Measurements from ENCODE around the gene RRP36. TPM values are rescaled to one million over a fixed set of nuclear protein-coding genes. Genes with fewer than 3 reads are reported as not detected.
A peak's percentile ranks its signal among the peaks of the same experiment; 100 is the strongest.

The RRP36 gene
- total and polyA plus RNA-seq, 2 of the 8 experiments (the other 6 are each of a cell fraction or from before 2014, with no cell fraction given): 33.9 to 92.3 TPM

- no peaks in the 10 kb centered on the region for H3K9me3 ChIP-seq (ENCODE audit: insufficient read depth in 2 of 2, low read depth in 1 of 2, low read length in 1 of 2)
- peaks cover 0 to 3% of the 10 kb centered on the region in 2 experiments; a peak in 1 of 4 replicates for H3K79me2 ChIP-seq (ENCODE audit: control insufficient read depth in 1 of 2, insufficient read depth in 2 of 2, low read length in 2 of 2)
- H3K9ac ChIP-seq (replicated peaks in 1 of 4; ENCODE audit: extremely low read depth in 1 of 4, low read depth in 3 of 4, low read length in 3 of 4): peak overlapping the region in 2 of 4 experiments; percentile 40 to 83; a peak in 5 of 7 replicates
- no peak overlapping the region for H4K91ac ChIP-seq (replicated peaks; ENCODE audit: insufficient read length, low read length)
- H3K4me3 ChIP-seq (ENCODE audit: extremely low read depth in 1 of 4, insufficient read depth in 2 of 4, low read depth in 3 of 4, low read length in 4 of 4): peak overlapping the region; percentile 67 to 92 (median 70); a peak in 7 of 8 replicates
- H2BK15ac ChIP-seq (ENCODE audit: low read length): peak overlapping the region; percentile 66
- H3K56ac ChIP-seq (replicated peaks; ENCODE audit: insufficient read length, low read depth, low read length): no peak overlapping the region
- H3K36me3 ChIP-seq (ENCODE audit: control insufficient read depth in 2 of 4, insufficient read depth in 4 of 4, low read length in 3 of 4): no peaks in the 10 kb centered on the region
- H4K8ac ChIP-seq (ENCODE audit: extremely low read depth, insufficient read depth, low read length): no peak overlapping the region
- no peak overlapping the region for H2BK12ac ChIP-seq (ENCODE audit: low read depth, low read length)
- WGBS, 2 experiments (ENCODE audit: extremely low coverage in 1 of 2, insufficient coverage in 1 of 2, insufficient read length in 1 of 2, insufficient replicate concordance in 2 of 2, low coverage in 1 of 2, low lambda C conversion rate in 2 of 2, missing lambda C conversion rate in 1 of 2): 68% methylated on average over 9 of the region's 9 CpGs; no CpG with 5 or more reads in 1 of the 2 experiments
- H2AFZ ChIP-seq (ENCODE audit: low read length): peak overlapping the region; percentile 90
- peak overlapping the region; percentile 44; the same call in 1 of the 2 replicates for H3K18ac ChIP-seq (ENCODE audit: extremely low read depth, low read length)
- peak overlapping the region; percentile 91 to 97 for H3K4me2 ChIP-seq (ENCODE audit: insufficient read depth in 1 of 2, low read depth in 2 of 2, low read length in 2 of 2)
- DNase-seq (ENCODE audit: low read depth in 1 of 2, low spot score in 2 of 2): no peak
- no peak overlapping the region for H3K14ac ChIP-seq (ENCODE audit: insufficient read length)
- H2BK20ac ChIP-seq (ENCODE audit: low read length): no peak overlapping the region
- no peak for FAIRE-seq
- peak overlapping the region; percentile 20 for H4K5ac ChIP-seq (ENCODE audit: insufficient read length, low read depth, low read length)
- H2AK5ac ChIP-seq (ENCODE audit: low read depth, low read length): no peak overlapping the region
- ChIA-PET POLR2A (ENCODE audit: partially characterized antibody) (interaction anchor here (0.6 to 3.8 kb wide), 22 partner anchors 8 to 495 kb away, joined by 3 to 27 read pairs (median 4); partner anchors contain the start of genes CNPY3, CUL7, GNMT and KLC4), CTCF (ENCODE audit: partially characterized antibody) (interaction anchor here (0.8 to 4.4 kb wide), 10 partner anchors 9 to 288 kb away, joined by 3 to 33 read pairs (median 4); no protein-coding TSS in a partner anchor)
- peak overlapping the region; percentile 18; the same call in 1 of the 2 replicates for H2BK5ac ChIP-seq (ENCODE audit: low read depth, low read length)
- peaks cover 4 to 10% (median 6%) of the 10 kb centered on the region in 4 experiments; a peak in 3 of 7 replicates for H3K4me1 ChIP-seq (replicated peaks in 1 of 4; ENCODE audit: control insufficient read depth in 3 of 4, insufficient read depth in 4 of 4, low read length in 3 of 4)
- peaks cover 12% of the 10 kb centered on the region for H3K23me2 ChIP-seq (ENCODE audit: low read depth, low read length)
- peaks cover 0 to 1% of the 10 kb centered on the region in 2 experiments for H4K20me1 ChIP-seq (replicated peaks in 1 of 2; ENCODE audit: control insufficient read depth in 1 of 2, insufficient read depth in 2 of 2, low read length in 2 of 2)
- H3K23ac ChIP-seq (ENCODE audit: insufficient read length): no peak overlapping the region
- no peaks in the 10 kb centered on the region for H3K27me3 ChIP-seq (replicated peaks in 1 of 4; ENCODE audit: control insufficient read depth in 3 of 4, extremely low read depth in 1 of 4, insufficient read depth in 3 of 4, low read length in 3 of 4)
- peak overlapping the region; percentile 22 for H3K4ac ChIP-seq (replicated peaks; ENCODE audit: insufficient read length, low read depth, low read length)
- H3K27ac ChIP-seq (ENCODE audit: low read depth, low read length): no peak overlapping the region
- H3K79me1 ChIP-seq (ENCODE audit: low read depth, low read length): no peaks in the 10 kb centered on the region; the same call in 1 of the 2 replicates
- H2BK120ac ChIP-seq (replicated peaks; ENCODE audit: low read depth, low read length): no peak overlapping the region
- no peak for TF ChIP-seq FOSL1 (IDR thresholded peaks at IDR 0.05; ENCODE audit: insufficient read depth, low read depth, low read length)
- TF ChIP-seq ATF2 (IDR thresholded peaks at IDR 0.05; ENCODE audit: low read length): no peak
- no peak for TF ChIP-seq EP300 (IDR thresholded peaks at IDR 0.05; ENCODE audit: borderline replicate concordance in 1 of 2, low read depth in 2 of 2, low read length in 2 of 2)
- TF ChIP-seq CHD1 (IDR thresholded peaks at IDR 0.05; ENCODE audit: low read depth, low read length): no peak
- no peak for TF ChIP-seq CEBPB (IDR thresholded peaks at IDR 0.05; ENCODE audit: low read depth, low read length)
- no peak for TF ChIP-seq EZH2 (IDR thresholded peaks at IDR 0.05; ENCODE audit: low read depth, low read length, severe bottlenecking)
- TF ChIP-seq RAD21 (IDR thresholded peaks at IDR 0.05 in 1 of 2, conservative IDR thresholded peaks at IDR 0.05 in 1 of 2; ENCODE audit: low read depth in 2 of 2, low read length in 2 of 2): no peak
- no peak for TF ChIP-seq POU5F1 (IDR thresholded peaks at IDR 0.05; ENCODE audit: low read depth, low read length)
- TF ChIP-seq NRF1 (IDR thresholded peaks at IDR 0.05; ENCODE audit: low read depth, low read length): no peak
- TF ChIP-seq SRF (IDR thresholded peaks at IDR 0.05; ENCODE audit: low read depth, low read length): no peak
Measured at GRCh38 chr6:42979523-42980177, 41.8 kb upstream of the RRP36 start.
